SK-N-MC (cell line): ENCODE results near the gene ALDH16A1.

Source experiments
- DNase-seq: peaks from one replicate; pipeline ENCODE4 v3.0.0-alpha.2; 2011; ENCODE audit warnings: low read depth, low spot score
- H3K27ac ChIP-seq: fragments of 200-600 bp; sonication (generic); 2 replicates; pipeline ENCODE4 v1.5.1; 2016; ENCODE audit warnings: mixed run types
- H3K36me3 ChIP-seq: fragments of 200-600 bp; sonication (generic); 2 replicates; pipeline ENCODE4 v1.6.1; 2017; ENCODE audit warnings: antibody characterized with exemption, low read length, mixed read lengths; ENCODE audit not compliant: insufficient read depth
- H3K4me3 ChIP-seq: fragments of 200-600 bp; sonication (generic); 2 replicates; pipeline ENCODE4 v1.5.1; 2016
- H3K9ac ChIP-seq: fragments of 200-600 bp; sonication (generic); 2 replicates; pipeline ENCODE4 v1.8.0; 2017; ENCODE audit warnings: mixed run types, mixed read lengths; ENCODE audit not compliant: insufficient read length
- H3K9me3 ChIP-seq: fragments of 200-600 bp; sonication (generic); 2 replicates; pipeline ENCODE4 v1.6.1; 2017; ENCODE audit warnings: low read depth, mild to moderate bottlenecking, antibody characterized with exemption, low read length, moderate library complexity, mixed read lengths
- EZH2 ChIP-seq: fragments of 200-600 bp; sonication (generic); IDR thresholded peaks from one replicate; pipeline ENCODE4 v1.6.1; 2017; ENCODE audit warnings: antibody characterized with exemption
- FOXP2 ChIP-seq: optimal IDR thresholded peaks from 2 replicates; pipeline ENCODE3; 2011; ENCODE audit warnings: mild to moderate bottlenecking, moderate library complexity; ENCODE audit not compliant: insufficient read depth; ENCODE audit errors: extremely low read length, control extremely low read depth
- POLR2AphosphoS5 ChIP-seq: IDR thresholded peaks from 2 replicates; pipeline ENCODE4 v1.6.1; 2012; ENCODE audit warnings: mild to moderate bottlenecking, low read depth, low read length, borderline replicate concordance

Gene ALDH16A1

DNA sequence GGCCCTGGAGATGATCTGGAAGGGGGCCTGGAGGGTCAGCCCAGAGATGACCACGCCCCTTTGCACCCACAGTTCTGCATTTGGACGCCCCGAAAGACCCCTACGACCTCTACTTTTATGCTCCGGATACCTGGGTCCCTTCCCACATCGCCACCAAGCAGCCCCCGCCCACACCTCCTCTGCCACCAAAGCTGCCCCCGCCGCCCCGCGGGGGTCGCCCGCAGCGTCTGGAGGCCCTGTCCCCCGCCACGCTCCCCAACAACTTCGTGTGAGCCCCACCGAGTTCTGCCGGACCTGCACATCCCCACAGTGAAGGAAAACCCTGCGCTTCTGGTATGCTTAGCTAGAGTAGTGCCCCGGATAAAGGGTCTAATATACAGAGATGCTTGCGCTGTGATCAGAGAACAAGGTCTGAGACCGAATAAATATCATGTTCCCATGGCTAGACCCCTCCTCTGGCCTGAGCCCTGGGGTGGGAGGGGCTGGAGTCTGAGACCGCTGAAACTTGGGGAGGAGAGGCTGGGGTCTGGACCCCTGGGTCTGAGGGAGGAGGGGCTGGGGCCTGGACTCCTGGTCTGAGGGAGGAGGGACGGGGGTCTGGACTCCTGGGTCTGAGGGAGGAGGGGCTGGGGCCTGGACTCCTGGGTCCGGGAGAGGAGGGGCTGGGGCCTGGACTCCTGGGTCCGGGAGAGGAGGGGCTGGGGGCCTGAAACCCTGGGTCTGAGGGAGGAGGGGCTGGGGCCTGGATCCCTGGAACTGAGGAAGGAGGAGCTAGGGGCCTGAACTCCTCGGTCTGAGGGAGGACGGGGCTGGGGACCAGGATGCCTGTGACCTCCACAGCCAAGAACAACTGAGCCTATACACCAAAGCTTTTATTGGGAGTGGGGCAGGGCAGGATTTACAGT is 24.2 kb upstream of the ALDH16A1 start:
- no peaks in the 10 kb centered on the region for H3K36me3 ChIP-seq
- no peak overlapping the region for H3K4me3 ChIP-seq
- H3K9me3 ChIP-seq = no peaks in the 10 kb centered on the region
- H3K9ac ChIP-seq = no peak overlapping the region
- TF ChIP-seq EZH2 (no peak), FOXP2 (no peak), POLR2AphosphoS5 (no peak)
- DNase-seq = no peak
- no peak overlapping the region for H3K27ac ChIP-seq

DNA sequence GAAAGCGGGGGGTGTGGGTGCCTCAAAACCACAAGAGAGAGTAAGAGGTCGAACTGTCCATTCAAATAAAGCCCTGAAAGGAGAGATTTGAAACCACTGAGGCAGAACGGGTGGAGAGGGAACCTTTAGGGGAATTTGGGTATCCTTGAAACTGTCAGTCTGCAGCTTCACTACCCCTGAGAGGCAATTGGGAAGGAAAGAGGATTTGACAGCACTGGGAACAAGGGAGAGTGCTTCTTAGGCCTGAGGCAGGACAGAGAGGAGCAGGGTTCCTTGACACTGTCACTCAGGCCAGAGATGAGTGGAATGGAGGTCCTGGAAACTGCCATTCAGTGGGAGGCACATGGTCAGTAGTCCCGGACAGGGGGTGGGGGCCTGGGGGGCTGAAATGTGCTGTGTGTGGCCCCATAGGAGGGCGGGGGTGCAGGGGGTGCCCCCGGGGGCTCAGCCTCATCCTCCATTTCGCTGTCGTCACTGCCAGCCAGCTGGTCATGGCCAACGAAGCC is 22.8 kb upstream of the ALDH16A1 start:
- no peak overlapping the region for H3K4me3 ChIP-seq
- H3K9me3 ChIP-seq = no peaks in the 10 kb centered on the region
- no peaks in the 10 kb centered on the region for H3K36me3 ChIP-seq
- no peak overlapping the region for H3K9ac ChIP-seq
- TF ChIP-seq POLR2AphosphoS5 = no peak
- TF ChIP-seq FOXP2 = no peak
- TF ChIP-seq EZH2 = no peak
- H3K27ac ChIP-seq = no peak overlapping the region
- DNase-seq = no peak

DNA sequence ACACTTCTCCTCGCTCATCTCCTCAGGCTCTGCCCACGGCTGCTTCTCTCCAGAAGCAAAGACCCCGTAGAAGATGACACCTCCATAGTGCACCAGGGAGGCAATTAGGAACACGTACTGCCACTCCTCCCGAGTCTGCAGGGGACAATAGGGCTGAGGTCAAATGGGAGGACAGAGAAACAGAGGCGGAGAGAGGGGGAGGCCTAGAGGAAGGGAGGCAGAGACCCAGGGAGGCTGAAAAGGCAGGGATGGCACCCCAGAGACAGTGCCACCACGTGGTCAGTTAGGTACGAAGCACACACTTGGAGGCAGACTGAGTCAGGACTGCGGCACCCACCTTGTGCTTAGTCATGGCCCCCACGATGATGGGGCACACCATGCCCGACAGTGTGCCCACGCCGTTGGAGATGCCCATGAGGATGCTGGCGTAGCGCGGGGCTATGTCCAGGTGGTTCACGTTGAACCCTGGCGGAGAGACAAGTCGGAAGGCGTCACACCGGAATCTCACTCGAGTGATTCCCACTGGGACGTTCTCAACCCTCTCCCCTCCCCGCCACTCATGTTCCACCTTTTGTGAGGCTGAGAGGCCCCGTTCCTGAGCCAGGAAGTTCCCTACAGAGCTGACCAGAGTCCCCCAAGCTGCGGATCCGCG is 22.2 kb upstream of the ALDH16A1 start:
- no peaks in the 10 kb centered on the region for H3K36me3 ChIP-seq
- no peak overlapping the region for H3K9ac ChIP-seq
- no peak for DNase-seq
- no peak overlapping the region for H3K27ac ChIP-seq
- no peak overlapping the region for H3K4me3 ChIP-seq
- H3K9me3 ChIP-seq = no peaks in the 10 kb centered on the region
- TF ChIP-seq EZH2 (no peak), FOXP2 (no peak), POLR2AphosphoS5 (no peak)

DNA sequence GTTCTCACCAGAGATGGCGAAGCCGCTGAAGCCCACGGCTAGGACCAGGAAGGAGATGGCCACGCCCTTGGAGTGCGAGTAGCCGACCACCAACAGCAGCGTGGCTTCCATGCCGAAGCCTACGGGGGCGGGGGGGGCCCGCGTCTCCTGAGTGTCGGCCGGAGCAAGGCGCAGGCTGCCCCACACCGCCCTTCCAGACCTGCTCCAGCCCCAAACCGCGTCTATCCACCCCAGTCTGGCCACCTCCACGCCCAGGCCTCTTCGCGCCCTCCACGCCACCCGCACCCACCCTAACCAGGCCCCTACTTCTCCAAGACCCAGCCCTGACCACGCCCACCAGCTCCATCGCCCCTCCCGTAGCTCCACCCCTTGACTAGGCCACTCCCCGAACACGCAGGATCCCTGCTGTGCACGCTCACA is 21.7 kb upstream of the ALDH16A1 start:
- Histone ChIP-seq H3K36me3 (no peaks in the 10 kb centered on the region), H3K4me3 (no peak overlapping the region), H3K9me3 (no peaks in the 10 kb centered on the region), H3K27ac (no peak overlapping the region), H3K9ac (no peak overlapping the region)
- no peak for TF ChIP-seq POLR2AphosphoS5
- TF ChIP-seq FOXP2 = no peak
- no peak for TF ChIP-seq EZH2
- no peak for DNase-seq

DNA sequence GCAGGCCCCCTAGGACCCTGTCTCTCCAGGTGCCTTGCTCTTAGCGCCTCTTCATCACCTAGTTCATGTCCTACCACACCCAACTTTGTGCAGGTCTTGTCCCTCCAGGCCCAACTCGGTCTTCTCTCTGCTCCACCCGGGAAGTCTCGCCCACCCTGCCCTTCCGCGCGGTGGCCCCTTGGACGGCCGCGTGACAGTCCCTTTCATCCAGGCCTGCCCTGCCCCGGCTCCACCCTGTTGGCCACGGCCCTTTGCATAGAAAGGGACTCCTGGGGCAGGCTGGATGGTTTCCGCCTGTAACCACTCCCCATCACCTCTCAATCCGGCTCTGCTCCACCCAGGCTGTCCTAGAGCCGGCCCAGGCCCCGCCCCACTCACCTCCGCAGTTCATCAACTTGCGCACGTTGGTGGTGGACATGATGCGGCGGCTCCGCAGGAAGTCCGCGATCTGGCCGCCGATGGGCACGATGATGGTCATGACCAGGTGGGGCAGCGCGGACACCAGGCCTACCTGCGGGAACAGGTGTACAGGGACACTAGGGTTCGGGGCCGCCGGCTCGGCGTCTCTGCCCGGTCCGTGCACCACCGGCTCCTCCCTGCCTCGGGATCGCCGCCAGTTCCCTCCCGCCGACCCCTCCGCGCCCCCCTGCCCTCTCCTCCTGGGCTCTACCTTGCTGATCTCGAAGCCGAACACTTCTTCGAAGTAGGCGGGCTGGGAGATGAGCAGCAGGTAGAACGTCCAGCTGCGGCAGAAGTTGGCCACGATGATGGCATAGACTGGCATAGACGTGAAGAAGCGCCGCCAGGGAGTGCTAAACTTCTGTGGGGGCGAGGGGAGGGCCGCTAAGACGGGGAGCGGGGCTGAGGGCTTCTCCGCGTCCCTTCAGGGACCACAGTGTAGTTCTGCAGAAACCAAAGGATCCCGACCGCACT is 20.6 kb upstream of the ALDH16A1 start:
- Histone ChIP-seq H3K27ac (no peak overlapping the region), H3K9ac (no peak overlapping the region), H3K4me3 (no peak overlapping the region), H3K36me3 (no peaks in the 10 kb centered on the region), H3K9me3 (no peaks in the 10 kb centered on the region)
- TF ChIP-seq FOXP2 (no peak), POLR2AphosphoS5 (no peak), EZH2 (no peak)
- DNase-seq = no peak

DNA sequence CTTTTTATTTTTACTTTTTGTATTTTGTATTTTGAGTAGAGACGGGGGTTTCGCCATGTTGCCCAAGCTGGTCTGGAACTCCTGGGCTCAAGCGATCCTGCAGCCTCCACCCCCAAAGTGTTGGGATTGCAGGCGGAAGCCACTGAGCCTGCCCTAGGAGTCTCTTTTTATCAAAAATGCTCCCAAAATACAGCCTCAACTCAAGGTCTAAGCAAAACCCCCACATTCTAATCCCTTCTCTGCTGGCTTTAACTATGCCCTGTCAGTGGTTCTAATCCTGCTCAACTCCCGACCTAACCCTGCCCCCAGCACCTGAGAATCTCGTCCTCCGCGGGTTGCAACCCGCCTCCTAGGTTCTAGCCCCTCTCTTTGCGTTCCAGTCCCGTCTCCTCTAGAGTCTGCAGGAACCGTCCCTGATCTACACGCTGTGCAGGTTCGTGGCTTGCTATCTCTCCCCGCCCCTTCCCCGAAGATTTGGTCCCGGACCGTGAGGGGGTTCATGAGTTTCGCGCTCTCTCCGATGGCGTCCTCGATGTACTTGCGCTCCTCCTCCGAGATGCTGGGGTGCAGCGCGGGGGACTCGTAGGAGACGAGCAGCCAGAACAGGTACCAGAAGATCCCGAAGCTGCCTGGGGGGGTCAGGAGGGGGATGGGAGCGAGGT is 19.7 kb upstream of the ALDH16A1 start:
- no peak overlapping the region for H3K27ac ChIP-seq
- no peak overlapping the region for H3K9ac ChIP-seq
- no peaks in the 10 kb centered on the region for H3K36me3 ChIP-seq
- no peak for DNase-seq
- H3K4me3 ChIP-seq = no peak overlapping the region
- TF ChIP-seq EZH2 = no peak
- TF ChIP-seq POLR2AphosphoS5 = no peak
- no peak for TF ChIP-seq FOXP2
- no peaks in the 10 kb centered on the region for H3K9me3 ChIP-seq

DNA sequence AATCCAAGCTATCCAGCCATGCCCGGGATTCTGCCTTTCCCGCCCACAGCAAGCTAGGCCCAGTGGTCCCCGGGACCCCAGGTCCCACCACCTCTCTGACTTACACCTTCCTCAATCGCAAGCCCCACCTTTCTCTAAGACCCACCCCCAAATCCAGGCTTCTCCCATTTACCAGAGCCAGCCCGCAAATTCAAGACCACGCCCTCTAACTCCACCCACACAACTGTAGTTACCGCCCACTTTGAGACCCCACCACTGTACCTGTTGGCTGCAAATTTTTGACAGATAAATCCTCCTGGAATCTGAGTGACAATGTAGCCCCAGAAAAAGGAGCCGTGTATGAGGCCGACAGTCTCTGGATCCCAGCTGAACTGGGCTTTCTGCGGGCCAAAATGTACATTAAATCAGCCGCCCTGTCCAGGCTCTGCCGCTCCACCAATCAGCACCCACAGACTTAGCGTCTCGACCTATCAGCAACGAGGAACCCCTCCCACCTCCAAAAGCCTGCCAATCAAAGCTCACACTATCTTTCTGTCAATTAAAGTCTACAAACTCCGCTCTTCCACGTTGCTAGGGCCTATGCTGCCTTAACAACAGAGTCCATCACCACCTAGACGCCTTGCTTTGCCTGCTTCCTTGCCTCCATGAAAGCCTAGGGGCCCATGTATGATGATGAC is 18.0 kb upstream of the ALDH16A1 start:
- no peak for DNase-seq
- Histone ChIP-seq H3K9me3 (no peaks in the 10 kb centered on the region), H3K36me3 (no peaks in the 10 kb centered on the region), H3K27ac (no peak overlapping the region), H3K9ac (no peak overlapping the region), H3K4me3 (no peak overlapping the region)
- TF ChIP-seq POLR2AphosphoS5 = no peak
- TF ChIP-seq FOXP2 = no peak
- TF ChIP-seq EZH2 = no peak
